Tibial artery (tissue), 4 donors: ENCODE data around the gene APOA1.

Experiments used
- DNase-seq, 2 donors: peaks; one replicate each; pipeline ENCODE4 v3.0.0-alpha.2; 2019
- H3K27ac ChIP-seq, 2 donors: fragments of 200-600 bp; sonication (generic) in 1 of 2; 1 replicate in 1 of 2; 2 replicates in 1 of 2; pipeline ENCODE4 v1.5.1; 2018 to 2019; ENCODE audit warnings: mild to moderate bottlenecking in 1 of 2
- H3K27me3 ChIP-seq, 2 donors: fragments of 200-600 bp; sonication (generic) in 1 of 2; one replicate each; pipeline versions ENCODE4 v1.5.1 to v1.6.0; 2016 to 2019
- H3K36me3 ChIP-seq, 3 donors: fragments of 200-600 bp; sonication (generic) in 2 of 3; one replicate each; pipeline ENCODE4 v1.5.1; 2016 to 2019; ENCODE audit warnings: mild to moderate bottlenecking in 2 of 3
- H3K4me1 ChIP-seq, 4 donors: fragments of 200-600 bp; sonication (generic) in 2 of 4; 1 replicate in 3 of 4; 2 replicates in 1 of 4; pipeline ENCODE4 v1.5.1; 2016 to 2019
- H3K4me3 ChIP-seq, 2 donors: fragments of 200-600 bp; sonication (generic) in 1 of 2; 1 replicate in 1 of 2; 2 replicates in 1 of 2; pipeline ENCODE4 v1.5.1; 2018 to 2019; ENCODE audit warnings: mild to moderate bottlenecking in 2 of 2
- H3K9me3 ChIP-seq, 3 donors: fragments of 200-600 bp; sonication (generic) in 1 of 3; one replicate each; pipeline ENCODE4 v1.5.1; 2016 to 2019
- CTCF ChIP-seq, 2 experiments: fragments of 200-600 bp in 1 of 2; fragments of 450-650 bp in 1 of 2; IDR thresholded peaks; one replicate each; pipeline ENCODE4 v1.5.1; 2017 to 2019; ENCODE audit warnings: antibody characterized with exemption in 2 of 2, mild to moderate bottlenecking in 1 of 2, moderate library complexity in 1 of 2
- intact Hi-C: fragments of 100-400 bp; cut with DNase I; formaldehyde crosslinking; loops from one replicate; pipeline ENCODE4 v1.15.0; 2023; ENCODE audit warnings: low total_unique reads

APOA1 gene

GRCh38 chr11:116853461-116854073 lies 16.1 kb upstream of the APOA1 start:
- DNase-seq: no peak
- TF ChIP-seq CTCF (IDR thresholded peaks at IDR 0.05): no peak
- H3K36me3 ChIP-seq: peaks cover 30 to 52% (median 38%) of the 10 kb centered on the region in 3 donors
- no peak overlapping the region for H3K27ac ChIP-seq
- H3K27me3 ChIP-seq: no peaks in the 10 kb centered on the region
- peaks cover 0 to 17% (median 7%) of the 10 kb centered on the region in 4 donors for H3K4me1 ChIP-seq
- no peak overlapping the region for H3K4me3 ChIP-seq
- intact Hi-C loops: no loop called here
- no peaks in the 10 kb centered on the region for H3K9me3 ChIP-seq

GRCh38 chr11:116852261-116853031 lies 15.0 kb upstream of the APOA1 start:
- intact Hi-C loops: no loop called here
- peak in 1 of 2 donors; percentile 58 for DNase-seq
- H3K36me3 ChIP-seq: peaks cover 28 to 52% (median 37%) of the 10 kb centered on the region in 3 donors

GRCh38 chr11:116851626-116852025 lies 14.2 kb upstream of the APOA1 start:
- Histone ChIP-seq H3K9me3 (no peaks in the 10 kb centered on the region), H3K27ac (peak overlapping the region in 1 of 2 donors; percentile 46), H3K36me3 (peaks cover 32 to 52% (median 37%) of the 10 kb centered on the region in 3 donors), H3K4me3 (no peak overlapping the region), H3K27me3 (no peaks in the 10 kb centered on the region), H3K4me1 (peaks cover 0 to 17% (median 7%) of the 10 kb centered on the region in 4 donors)
- intact Hi-C loops: no loop called here
- TF ChIP-seq CTCF (IDR thresholded peaks at IDR 0.05): no peak
- DNase-seq: peak in 1 of 2 donors; percentile 66

More at GRCh38 chr11:116852261-116853031, 15.0 kb upstream of the APOA1 start:
- H3K4me1 ChIP-seq: peaks cover 0 to 17% (median 7%) of the 10 kb centered on the region in 4 donors
- no peak overlapping the region for H3K4me3 ChIP-seq
- no peaks in the 10 kb centered on the region for H3K27me3 ChIP-seq
- no peak for TF ChIP-seq CTCF (IDR thresholded peaks at IDR 0.05)
- H3K27ac ChIP-seq: peak overlapping the region in 1 of 2 donors; percentile 46
- H3K9me3 ChIP-seq: no peaks in the 10 kb centered on the region

GRCh38 chr11:116849486-116849885 lies 12.1 kb upstream of the APOA1 start:
- H3K36me3 ChIP-seq: peaks cover 51 to 56% (median 51%) of the 10 kb centered on the region in 3 donors
- intact Hi-C loops: no loop called here
- H3K9me3 ChIP-seq: no peaks in the 10 kb centered on the region
- no peak overlapping the region for H3K27ac ChIP-seq
- DNase-seq: no peak
- no peak for TF ChIP-seq CTCF (IDR thresholded peaks at IDR 0.05)
- no peak overlapping the region for H3K4me3 ChIP-seq
- no peaks in the 10 kb centered on the region for H3K27me3 ChIP-seq
- peaks cover 0 to 17% (median 7%) of the 10 kb centered on the region in 4 donors for H3K4me1 ChIP-seq

- intact Hi-C loops: no loop called here
- Histone ChIP-seq H3K4me3 (no peak overlapping the region), H3K36me3 (peaks cover 50 to 58% (median 51%) of the 10 kb centered on the region in 3 donors), H3K4me1 (peaks cover 0 to 17% (median 6%) of the 10 kb centered on the region in 4 donors), H3K27me3 (no peaks in the 10 kb centered on the region), H3K27ac (no peak overlapping the region), H3K9me3 (no peaks in the 10 kb centered on the region)
- peak in 1 of 2 donors; percentile 57 for DNase-seq
- no peak for TF ChIP-seq CTCF (IDR thresholded peaks at IDR 0.05)
Observed at GRCh38 chr11:116849060-116849459, 11.6 kb upstream of the APOA1 start.
